GM19468 (cell line): Measurements from ENCODE around the gene MFSD6.
A peak's percentile ranks its signal among the peaks of the same experiment; 100 is the strongest.
"Not testable (repeated sequence)": the region's sequence is repeated elsewhere in the genome, so short reads cannot be mapped to it uniquely, and the experiment has no call there.

Source experiments
- ATAC-seq: cut with Tn5 transposase; IDR thresholded peaks from one replicate; pipeline ENCODE4 v1.9.1; 2021; ENCODE audit warnings: mild to moderate bottlenecking, moderate library complexity, moderate number of reproducible peaks; ENCODE audit not compliant: unreplicated experiment; ENCODE audit errors: extremely low read depth

The MFSD6 gene

GRCh38 chr2:190458352-190459107 lies 50.4 kb downstream of the MFSD6 start:
- no peak for ATAC-seq

- ATAC-seq, result no peak
Observed at GRCh38 chr2:190459881-190460280, 51.7 kb downstream of the MFSD6 start.

- no peak for ATAC-seq
Observed at GRCh38 chr2:190460487-190460886, 52.3 kb downstream of the MFSD6 start.

- no peak for ATAC-seq
Observed at GRCh38 chr2:190462181-190462580, 54.0 kb downstream of the MFSD6 start.

GRCh38 chr2:190462611-190463010 lies 54.5 kb downstream of the MFSD6 start:
- ATAC-seq, result no peak

GRCh38 chr2:190465060-190465459 lies 56.9 kb downstream of the MFSD6 start:
- ATAC-seq, result peak; percentile 35

- ATAC-seq, result no peak
Observed at GRCh38 chr2:190466819-190467446, 58.8 kb downstream of the MFSD6 start.

- peak; percentile 49 for ATAC-seq
Observed at GRCh38 chr2:190467575-190468083, 59.5 kb downstream of the MFSD6 start.

- ATAC-seq, result not testable (repeated sequence)
Observed at GRCh38 chr2:190468354-190468753, 60.2 kb downstream of the MFSD6 start.

- peak; percentile 22 for ATAC-seq
Observed at GRCh38 chr2:190468814-190469569, 60.8 kb downstream of the MFSD6 start.

- ATAC-seq, result no peak
Observed at GRCh38 chr2:190469771-190470170, 61.6 kb downstream of the MFSD6 start.

- ATAC-seq, result no peak
Observed at GRCh38 chr2:190470256-190470826, 62.2 kb downstream of the MFSD6 start.

- ATAC-seq, result no peak
Observed at GRCh38 chr2:190477661-190478454, 69.7 kb downstream of the MFSD6 start.

GRCh38 chr2:190478572-190479195 lies 70.5 kb downstream of the MFSD6 start:
- no peak for ATAC-seq

- ATAC-seq, result no peak
Observed at GRCh38 chr2:190481339-190481738, 73.2 kb downstream of the MFSD6 start.

GRCh38 chr2:190482451-190482850 lies 74.3 kb downstream of the MFSD6 start:
- no peak for ATAC-seq

- ATAC-seq, result no peak
Observed at GRCh38 chr2:190486037-190486623, 78.0 kb downstream of the MFSD6 start.

GRCh38 chr2:190488516-190489233 lies 80.5 kb downstream of the MFSD6 start:
- ATAC-seq, result no peak
